NCI-H774 (cell line): ENCODE measurements around the gene SHANK1.

Experiments
- DNase-seq: peaks from one replicate; lab custom pipeline; 2025; lab: John Stamatoyannopoulos, UW

Gene SHANK1

DNA sequence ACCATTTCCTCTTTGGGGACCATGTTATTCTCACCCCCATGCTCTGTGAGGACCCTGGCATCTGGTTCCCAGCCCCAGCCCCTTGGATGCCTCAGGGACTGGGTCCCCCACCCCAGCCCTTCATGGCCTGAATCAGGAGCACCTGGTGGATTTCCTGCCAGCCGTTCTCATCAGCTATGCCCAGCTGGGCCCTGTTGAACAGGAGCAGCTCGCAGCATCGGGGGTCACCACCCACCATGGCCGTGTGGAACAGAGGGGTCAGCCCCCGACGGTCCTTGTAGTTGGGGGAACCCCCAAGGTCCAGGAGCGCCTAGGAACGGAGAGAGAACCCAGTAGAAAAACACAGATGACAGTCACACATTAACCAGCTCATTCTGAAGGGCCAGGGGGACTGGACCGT, 7.8 kb downstream of the SHANK1 start:
- no peak for DNase-seq

DNA sequence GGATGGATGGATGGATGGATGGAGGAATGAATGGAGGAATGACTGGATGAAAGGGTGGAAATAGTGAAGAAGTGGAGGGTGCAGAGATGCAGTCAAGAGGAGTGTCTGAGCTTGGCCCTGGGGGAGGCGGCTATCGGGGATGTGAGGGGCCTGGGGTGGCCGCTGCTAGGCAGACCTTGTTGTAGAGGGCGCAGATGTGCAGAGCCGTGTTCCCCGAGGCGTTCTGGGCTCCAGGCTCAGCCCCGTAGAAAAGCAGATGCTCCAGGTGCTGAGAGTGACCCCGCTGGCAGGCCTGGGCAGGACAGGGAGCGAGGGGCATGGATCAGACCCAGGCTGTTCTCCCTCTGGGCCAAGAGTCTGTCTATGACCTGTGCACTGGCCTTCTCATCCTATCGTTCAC, 8.4 kb downstream of the SHANK1 start:
- no peak for DNase-seq

DNA sequence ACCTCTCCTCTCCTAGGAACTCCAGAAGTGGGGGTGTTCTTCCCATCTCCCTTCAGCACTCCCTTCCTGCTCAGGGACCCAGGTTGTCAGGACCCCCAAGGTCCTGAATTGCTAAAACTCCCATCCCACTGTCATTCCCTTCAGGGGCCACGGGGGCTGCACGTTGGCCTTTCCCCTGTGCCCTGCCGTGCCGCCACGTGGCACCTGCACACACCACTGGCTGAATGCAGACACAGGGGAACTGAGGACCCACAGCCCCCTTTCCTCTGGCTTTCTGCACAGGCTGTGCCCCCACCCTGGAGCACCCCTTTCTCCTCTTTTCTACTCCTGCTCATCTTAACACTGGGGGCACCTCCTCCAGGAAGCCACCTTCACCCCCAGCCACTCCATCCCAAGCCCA, 9.0 kb downstream of the SHANK1 start:
- DNase-seq: no peak

DNA sequence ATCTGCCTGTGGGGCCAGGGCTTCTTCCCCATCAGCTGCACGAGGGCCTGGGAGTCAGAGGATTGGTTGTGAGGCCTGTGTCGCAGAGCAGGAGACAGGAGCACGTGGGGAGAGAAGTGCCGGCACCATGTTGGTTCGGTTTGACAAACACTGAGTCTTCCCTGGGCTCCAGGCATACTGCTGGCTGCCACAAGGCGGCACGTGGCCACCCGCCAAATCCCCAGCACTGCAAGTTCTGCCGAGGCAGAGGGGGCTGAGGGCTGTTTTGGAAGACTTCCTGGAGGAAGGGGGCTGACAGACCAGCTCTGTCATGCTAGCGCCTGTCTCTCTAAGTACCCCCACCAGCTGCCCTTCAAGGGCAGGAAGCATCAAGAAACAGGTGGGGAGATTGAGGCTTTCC, 9.5 kb downstream of the SHANK1 start:
- DNase-seq: no peak

DNA sequence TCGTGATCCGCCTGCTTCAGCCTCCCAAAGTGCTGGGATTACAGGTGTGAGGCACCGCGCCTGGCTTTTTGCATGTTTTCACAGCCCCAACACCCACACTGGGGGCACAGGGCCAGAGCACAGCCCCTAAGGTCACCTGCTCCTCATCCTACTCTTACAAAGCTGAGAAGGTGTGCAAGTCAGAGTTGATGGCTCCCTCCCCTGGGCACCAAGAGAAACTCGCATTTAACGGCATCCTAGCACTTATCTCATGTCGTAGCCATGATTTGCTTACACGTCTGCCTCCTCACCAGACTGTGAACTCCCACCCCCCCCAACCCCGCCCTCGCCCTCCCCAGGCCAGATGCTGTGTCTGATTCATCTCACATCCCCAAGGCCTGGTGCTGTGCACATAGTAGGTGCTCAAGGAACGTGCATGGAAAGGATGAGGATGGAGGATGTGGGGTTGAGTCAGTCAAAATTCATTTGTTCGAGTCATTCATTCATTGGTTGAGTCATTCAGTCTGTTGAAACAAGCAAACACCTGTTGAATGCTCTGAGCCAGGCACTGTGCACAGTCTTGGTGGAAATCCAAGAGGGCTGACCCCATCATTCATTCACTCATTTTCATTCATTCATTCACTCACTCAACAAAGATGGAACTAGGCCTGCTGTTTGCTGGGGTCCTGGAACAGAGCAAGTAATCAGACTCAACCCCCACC, 11.3 kb downstream of the SHANK1 start:
- no peak for DNase-seq

DNA sequence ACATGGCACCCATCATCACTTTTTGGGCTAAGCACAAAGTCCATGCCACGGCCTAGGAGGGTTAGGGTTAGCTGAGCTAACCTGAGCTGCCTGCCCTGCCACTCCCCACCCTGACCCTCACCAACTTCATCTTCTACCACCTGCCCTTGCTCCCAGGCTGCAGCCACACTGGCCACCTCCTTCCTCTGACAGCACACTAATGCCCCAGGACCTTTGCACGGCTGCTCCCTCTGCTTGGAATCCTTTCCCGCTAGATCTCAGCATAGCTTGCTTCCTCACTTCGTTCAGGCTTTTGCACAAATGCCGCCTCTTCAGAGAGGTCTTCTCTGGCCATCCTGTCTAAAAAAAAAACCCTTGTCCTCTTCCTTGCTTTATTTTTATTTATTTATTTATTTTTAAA, 13.2 kb downstream of the SHANK1 start:
- no peak for DNase-seq

DNA sequence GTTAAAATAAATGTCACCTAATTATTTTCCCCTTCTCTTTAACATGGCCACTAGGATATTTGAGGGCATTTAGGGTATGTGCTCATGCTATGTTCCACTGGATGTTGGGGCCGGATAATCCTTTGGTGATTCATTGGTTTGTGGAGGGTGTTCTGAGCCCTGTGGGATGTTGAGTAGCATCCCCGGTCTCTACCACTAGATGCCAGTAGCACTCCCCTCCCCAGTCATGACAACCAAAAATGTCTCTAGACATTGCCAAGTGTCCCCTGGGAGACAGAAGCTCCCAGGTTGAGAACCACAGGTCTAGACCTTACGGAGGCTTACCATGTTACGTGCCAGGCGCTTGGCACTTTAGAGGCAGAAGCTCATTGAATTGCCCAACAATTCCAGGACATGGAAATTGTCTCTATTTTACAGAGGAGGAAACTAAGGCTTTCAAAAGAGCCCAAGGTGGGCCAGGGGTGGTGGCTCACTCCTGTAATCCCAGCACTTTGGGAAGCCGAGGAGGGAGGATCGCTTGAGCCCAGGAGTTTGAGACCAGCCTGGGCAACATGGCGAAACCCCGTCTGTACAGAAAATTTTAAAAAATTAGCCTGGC, 14.1 kb downstream of the SHANK1 start:
- DNase-seq: no peak

DNA sequence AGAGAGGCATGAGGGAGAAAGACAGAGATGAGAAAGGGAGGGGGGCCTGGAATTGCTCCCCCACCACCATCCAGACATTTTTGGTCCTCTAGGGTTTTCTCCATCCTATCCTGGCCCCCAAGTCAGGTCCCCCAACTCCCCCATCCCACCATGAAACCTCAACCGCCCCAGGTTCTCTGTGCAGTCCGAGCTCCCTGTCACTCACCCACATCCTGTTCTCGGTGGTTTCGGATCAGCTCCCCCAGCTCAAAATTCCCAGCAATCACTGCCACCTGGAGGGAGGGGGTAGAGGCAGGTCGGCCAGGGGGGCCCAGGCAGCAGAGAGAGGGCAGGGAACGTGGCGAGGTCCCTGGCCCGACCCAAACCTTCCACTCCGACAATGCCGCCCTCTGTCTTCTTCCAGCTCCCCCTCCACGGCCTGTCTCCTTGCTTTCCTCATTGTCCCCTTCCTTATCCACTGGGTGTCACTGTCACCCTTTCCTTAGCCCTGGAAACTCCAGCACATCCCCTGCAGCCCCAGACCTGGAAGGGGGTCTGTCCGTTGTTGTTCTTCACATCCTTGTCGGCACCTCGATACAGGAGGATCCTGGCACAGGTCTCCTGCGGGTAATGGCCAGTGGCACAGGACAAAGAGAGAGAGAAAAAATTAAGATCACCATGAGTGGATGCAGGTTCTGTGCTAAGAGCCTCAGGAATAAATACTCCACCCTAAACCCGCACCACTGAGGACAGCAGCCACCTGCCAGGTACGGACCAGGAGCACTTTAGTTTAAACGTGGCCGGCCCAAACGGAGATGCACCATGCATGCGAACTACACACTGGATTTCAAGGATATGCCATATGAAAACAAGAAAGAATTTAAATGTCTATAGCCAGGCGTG, 15.4 kb downstream of the SHANK1 start:
- DNase-seq: no peak

DNA sequence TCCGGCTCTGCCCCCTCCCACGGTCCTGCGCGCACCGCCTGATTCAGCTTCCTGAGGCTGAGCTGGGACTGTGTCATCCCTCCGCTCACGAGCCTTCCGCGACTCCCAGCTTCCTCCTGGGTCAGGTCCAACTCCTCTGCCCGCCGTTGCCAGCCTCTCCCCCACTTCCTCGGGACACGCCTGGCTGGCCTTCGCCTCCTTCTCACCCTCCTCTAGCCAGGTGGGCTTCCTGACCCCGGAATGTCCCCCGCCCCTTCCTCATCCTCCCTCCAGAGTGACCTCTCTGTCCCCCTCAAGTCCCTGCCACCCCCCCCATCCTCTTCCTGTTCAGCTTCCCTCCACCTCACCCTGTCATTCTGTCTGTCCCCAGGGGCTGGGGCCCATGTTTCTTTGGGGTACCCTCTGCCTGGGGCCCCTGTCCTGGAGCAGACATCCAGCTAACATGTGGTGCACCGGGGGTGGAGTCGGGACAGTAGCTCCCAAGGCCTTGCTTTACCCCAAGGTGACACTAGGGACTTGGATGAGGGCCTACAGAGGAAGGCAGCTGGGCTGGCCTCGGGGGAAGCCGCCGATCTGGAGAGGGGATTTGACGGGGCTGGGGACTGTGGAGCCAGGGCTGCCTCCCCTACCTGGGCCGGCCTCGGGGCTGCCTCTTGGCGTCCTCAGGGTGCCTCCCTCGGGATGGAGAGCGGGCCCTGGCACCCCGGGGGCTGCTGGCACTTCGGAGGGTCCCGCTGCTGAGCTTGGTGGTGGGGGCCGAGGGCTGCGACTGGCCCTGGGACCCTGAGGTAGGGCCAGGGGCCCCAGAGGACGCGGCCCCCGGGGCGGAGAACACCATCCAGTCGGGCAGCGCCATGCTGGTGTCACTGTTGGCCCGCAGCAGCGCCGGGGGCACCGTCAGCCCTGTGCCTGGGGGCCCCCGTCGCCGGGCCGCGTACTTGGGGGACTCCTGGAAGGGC, 16.5 kb downstream of the SHANK1 start:
- DNase-seq: no peak

DNA sequence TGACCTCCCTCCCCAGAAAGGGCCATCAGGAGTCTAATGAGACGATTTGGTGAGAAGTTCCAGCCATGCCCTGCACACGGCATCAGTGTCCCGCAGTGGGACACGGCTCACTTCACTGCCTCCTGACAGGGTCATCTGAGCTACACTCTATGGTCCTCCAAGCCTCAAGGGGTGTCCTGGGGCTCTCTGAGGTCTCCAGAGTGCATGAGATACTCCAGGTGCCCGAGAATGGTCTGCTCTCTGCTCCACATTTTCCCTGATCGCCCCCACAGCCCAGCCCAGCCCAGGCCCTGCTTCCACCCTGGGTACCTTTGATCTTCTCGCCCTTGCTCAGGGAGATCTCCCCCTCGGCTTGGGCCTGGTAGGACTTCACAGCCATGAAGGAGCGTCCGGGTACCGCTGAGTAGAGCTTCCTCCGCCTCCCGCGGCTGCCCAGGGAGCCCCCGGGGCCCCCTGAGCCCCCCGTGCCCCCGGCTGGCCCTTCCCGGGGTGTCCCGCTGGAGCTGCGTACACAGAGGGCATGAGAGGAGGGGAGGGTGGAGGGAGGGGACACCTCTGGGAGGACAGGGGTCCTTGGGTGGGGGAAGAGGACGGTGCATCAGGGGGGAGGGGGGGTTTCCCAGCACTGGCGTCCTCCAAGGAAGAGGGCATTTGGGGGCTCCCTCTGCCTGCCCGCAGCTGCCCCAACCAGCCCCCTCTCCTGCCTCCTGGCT, 17.3 kb downstream of the SHANK1 start:
- DNase-seq: no peak

DNA sequence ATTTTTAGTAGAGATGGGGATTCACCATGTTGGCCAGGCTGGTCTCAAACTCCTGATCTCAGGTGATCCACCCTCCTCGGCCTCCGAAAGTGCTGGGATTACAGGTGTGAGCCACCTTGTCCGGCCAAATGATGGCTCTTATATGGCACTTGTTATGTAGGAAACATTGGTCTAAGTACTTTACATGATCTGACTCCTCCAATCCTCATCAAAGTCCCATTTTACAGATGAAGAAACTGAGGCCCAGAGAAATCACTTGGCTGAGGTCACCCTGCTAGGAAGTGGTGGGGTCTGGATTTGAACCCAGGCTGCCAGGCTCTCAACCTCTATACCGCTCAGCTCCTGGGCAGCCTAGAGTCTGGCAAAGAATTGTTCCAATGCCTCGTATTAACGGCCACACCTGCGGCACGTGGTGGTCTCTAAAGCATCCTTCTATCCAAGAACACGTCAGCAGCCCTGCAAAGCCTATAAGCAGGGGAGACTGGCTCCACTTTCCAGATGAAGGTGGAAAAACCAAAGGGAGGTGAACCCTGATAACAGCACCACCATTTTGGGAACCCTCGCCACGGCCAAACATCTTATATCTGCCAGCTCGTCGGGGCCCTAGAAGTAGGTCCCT, 18.1 kb downstream of the SHANK1 start:
- no peak for DNase-seq

DNA sequence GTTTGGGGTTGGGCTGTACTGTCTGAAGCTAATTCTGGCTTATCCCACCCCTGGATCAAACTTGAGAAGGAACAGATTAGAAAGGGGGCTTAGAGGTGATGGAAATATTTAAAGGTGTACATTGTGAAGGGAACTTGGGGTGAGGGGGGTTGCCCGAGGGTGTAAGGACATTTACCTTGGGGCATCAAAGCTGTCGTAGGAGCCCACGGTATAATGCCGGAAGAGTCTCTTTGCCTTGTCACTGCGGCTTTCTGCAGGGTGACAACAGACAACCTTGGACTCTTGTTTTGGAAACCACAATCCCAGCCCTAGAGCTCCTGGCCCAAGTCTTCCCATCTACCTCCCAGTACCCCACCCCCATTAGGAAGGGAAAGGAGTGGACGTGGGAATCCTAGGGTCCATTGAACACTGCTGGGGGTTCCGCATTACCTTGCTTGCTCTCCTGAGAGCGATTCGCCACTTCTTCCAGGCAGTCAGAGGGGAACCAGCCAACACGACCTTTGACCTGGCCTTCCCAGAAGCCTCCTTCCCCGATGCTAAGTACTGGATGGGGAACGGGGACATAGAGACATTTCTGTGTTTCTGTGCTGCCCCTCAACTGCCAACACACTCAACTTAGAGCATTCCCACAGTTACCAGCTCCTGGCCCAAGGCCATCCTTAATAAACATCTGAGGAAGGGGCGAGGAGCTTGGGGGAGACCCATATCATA, 22.0 kb downstream of the SHANK1 start:
- DNase-seq: no peak

DNA sequence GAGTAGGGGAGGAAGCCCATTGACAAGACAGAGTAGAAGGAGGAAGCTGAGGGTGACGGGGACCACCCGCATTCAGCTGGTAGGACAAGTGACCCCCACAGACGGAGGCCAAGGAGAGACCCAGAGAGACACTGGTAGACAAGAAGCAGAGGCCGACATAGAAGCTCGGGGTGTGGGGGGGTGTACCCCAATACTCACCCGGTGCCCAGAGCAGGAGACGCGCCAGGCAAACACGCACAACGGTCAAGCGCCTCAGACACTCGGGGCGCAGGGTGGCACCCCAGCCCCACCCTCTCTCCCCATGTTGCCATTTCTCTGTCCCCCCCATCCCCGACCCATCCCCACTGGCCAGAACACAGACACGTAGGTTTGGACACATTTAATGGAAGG, 23.5 kb downstream of the SHANK1 start:
- DNase-seq: no peak

DNA sequence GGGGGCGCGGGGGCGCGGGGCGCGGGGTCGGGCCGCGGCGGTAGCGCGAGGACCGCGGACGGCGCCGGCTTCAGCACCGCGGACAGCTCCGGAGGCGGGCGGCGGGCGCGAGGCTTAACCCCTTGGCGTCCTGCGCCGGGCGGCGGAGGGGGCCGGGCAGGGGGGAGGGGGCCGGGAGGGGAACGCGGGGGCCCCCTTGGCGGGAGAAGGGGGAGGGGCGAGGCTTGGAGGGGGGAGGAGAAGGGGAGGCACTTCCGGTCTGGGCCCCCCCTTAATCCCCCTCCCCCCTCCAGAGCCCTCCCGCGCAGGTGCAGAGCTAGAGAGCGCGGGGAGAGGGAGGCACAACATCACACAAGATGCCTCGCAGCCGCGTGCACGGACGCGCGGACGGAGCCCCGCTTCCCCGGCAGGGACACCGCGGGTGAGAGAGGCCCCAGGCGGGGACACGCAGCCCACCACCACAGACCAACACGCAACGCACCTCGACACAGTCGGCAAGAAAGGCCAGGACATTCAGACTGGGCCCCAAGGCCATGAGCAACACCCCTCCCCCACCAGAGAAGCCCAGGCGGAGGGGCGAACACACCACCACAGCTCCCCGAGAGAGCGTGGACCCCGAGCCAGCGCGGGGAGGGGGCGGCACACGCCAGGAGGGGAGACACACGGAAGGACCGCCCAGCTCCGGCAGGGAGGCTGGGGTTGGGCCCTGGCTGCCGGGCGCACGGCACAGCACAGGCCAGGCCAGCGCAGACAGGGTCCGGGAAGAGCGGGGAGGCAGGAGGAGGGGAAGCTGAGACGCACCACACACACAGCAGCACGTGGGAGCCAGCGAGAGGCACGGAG, 24.1 kb downstream of the SHANK1 start:
- DNase-seq: no peak

DNA sequence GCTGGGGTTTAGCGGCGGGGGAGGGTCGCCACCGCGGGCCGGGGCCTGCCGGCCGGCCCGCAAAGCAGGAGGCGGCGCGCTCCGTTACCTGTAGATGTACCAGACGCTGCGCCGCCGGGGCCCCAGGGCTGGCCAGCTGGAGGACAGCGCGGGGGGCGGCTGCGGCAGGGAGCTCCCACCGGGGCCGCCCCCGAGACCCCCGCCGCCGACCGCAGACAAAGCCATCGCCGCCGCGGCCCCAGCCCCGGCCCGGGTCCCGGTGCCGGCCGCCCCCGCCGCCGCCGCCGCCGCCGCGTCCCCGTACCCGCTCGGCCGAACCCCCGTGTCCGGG, 24.8 kb downstream of the SHANK1 start:
- no peak for DNase-seq

DNA sequence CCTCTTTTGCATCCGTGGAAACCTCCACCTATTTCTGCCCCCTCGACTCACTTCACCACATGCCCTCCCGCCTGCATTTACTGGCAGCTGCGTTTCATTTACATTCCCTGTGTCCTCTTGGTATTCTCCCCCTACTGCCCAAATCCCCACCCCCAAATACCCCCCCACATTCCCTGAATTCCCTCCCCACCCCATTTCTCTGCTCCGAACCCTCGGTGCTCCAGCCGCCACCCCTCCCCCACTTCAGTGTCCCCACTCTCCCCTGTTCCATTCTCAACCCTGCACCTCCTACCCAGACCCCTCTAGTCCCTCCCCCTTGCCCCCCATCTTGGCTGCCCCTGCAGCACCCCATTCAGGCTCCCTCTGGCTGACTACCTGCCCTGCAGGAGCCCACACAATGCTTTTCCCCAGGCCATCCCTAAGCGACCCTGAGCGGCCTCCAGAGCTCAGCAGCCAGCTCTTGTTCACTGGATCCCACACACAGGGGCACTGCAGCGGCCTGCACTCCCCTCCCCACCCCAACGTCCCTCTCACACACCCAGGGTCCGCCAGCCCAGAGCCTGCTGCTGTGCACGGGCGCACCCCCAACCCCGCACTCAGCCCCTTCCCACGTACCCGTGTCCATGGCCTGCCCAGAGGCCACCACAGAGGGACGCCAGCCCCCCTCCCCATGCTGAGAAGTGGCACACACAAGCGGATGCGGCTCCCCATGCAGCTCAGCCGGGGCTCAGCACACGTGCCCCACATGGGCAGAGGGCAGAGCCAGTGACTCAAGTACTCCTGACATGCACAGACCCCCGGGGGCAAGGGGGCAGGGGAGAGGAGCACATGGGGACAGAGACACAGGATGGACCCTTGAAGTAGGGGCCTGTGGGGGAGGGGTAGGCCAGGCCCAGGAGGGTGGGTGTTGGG, 26.3 kb downstream of the SHANK1 start:
- no peak for DNase-seq

DNA sequence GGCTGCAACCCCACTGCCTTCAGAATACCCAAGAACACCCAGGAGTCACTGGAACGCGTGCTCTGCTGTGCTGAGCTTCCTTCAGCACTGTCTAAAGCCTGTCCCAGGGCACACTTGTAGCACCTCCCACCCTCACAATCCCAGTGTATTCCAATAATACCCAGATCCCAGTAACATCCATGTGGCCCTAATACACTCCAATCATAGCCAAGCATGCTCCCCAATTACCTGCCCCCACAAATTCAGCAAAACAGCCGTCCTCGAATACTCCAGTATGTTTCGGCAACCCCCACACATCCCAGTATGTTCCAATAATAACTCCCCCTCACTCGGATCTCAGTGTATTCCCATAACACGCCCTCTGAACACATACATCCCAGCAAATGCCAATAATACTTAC, 29.2 kb downstream of the SHANK1 start:
- no peak for DNase-seq

DNA sequence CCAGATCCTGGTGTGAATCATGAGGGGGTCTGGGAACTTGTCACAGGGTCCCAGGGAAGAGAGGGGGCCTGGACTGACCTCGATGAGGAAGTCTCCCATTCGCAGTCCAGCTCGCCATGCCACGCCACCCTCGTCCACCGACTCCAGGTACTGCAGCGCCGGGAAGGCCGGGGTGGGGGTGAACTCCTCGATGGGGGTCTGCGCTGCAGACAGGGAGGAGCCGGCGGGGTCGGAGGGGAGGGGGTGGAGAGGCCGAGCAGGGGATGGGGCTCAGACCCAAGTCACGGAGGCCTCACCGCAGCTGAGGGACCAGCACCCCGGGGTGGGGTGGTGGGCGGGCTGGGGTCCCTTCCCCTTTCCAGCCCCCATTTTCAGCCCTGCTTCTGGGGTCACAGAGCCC, 30.8 kb downstream of the SHANK1 start:
- DNase-seq: no peak
